BLaER1 (cell line): ENCODE measurements around the gene LTBP2.

ENCODE experiments used
- H3K27ac ChIP-seq: shearing (Covaris generic); formaldehyde crosslinking; 2 replicates; pipeline ENCODE4 v1.8.1; 2022
- H3K27me3 ChIP-seq: shearing (Covaris generic); formaldehyde crosslinking; 2 replicates; pipeline ENCODE4 v1.8.1; 2022
- H3K36me3 ChIP-seq: shearing (Covaris generic); formaldehyde crosslinking; 2 replicates; pipeline ENCODE4 v1.8.1; 2022
- H3K4me1 ChIP-seq: shearing (Covaris generic); formaldehyde crosslinking; 2 replicates; pipeline ENCODE4 v1.8.1; 2022
- H3K4me2 ChIP-seq: shearing (Covaris generic); formaldehyde crosslinking; 2 replicates; pipeline ENCODE4 v1.8.1; 2022
- H3K4me3 ChIP-seq: shearing (Covaris generic); formaldehyde crosslinking; 2 replicates; pipeline ENCODE4 v1.8.1; 2022
- H3K9ac ChIP-seq: shearing (Covaris generic); formaldehyde crosslinking; 2 replicates; pipeline ENCODE4 v1.8.1; 2022
- H3K9me3 ChIP-seq: shearing (Covaris generic); formaldehyde crosslinking; 2 replicates; pipeline ENCODE4 v1.8.1; 2022
- H4K20me1 ChIP-seq: shearing (Covaris generic); formaldehyde crosslinking; 2 replicates; pipeline ENCODE4 v1.8.1; 2022
- Cebpa-rat ChIP-seq: shearing (Covaris generic); IDR thresholded peaks from 2 replicates; pipeline ENCODE4 v1.8.1; 2022

Gene LTBP2

DNA sequence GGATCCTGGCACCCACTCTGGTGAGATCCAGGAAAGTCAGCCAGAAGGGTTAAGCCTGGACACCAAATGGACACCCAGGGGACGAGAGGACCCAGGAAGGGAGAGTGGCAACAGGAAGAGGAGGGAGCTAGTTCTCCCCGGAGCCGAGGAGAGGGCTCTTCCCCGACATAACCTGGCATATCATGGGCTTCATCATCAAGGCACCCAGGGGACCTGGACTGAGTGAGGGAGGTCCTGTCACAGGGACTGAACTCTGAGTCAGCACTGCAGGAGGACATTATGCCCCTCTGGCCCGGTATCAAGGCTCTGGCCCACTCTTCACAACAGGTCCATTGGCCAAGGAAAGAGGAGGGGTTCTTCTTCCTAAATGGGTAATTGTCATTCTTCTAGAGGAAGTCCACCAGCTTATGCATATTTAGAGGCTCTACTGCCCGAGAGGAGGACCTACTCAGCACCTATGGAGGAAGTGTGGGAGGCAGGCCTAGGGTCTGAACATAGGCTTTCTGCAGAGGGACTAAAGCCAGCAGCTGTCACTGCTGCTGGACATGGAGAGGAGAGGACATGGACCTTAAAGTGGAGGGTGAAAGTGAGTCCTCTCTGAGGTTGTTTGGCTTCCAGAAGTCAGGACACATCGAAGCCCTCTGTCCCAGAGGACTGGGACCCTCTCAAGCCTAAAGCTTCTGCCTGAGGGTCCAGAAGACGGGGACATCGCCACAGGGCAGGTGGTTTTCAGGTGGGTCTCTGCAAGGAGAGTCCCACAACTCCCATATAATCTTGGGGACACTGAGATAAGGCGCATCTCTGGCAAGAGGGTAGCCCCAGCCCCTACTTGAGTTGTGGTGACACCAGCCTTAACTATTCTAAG is 99.8 kb downstream of the LTBP2 start:
- TF ChIP-seq Cebpa-rat, result no peak

DNA sequence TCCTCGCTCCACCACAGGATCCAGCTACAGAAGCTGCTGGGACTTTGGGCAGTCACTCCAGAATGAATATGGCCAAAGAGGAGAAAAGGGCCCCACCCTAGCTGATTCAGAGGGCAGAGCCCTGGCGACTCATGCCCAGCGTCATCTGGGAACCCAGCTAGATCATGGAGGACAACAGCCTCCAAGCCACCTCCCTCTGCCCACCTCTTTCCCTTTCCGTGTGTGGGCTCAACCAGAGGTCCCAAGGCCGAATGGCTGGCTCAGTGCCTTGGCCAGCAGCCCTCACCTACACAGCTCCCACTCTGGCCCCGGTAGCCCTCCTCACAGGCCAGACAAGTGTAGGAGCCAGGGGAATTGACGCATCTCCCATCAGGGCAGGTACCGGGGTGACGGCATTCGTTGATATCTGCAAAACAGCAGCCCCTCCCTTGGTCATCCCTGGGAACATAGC is 101.1 kb downstream of the LTBP2 start:
- H3K27ac ChIP-seq, result no peak overlapping the region
- no peaks in the 10 kb centered on the region for H3K9me3 ChIP-seq
- no peaks in the 10 kb centered on the region for H3K36me3 ChIP-seq
- H3K4me2 ChIP-seq, result no peak overlapping the region
- no peak overlapping the region for H3K9ac ChIP-seq
- no peaks in the 10 kb centered on the region for H3K27me3 ChIP-seq
- H3K4me1 ChIP-seq, result peaks cover 69% of the 10 kb centered on the region
- H3K4me3 ChIP-seq, result no peak overlapping the region
- no peak for TF ChIP-seq Cebpa-rat
- no peaks in the 10 kb centered on the region for H4K20me1 ChIP-seq

More for the DNA sequence above, 99.8 kb downstream of the LTBP2 start:
- Histone ChIP-seq H3K4me1 (peaks cover 58% of the 10 kb centered on the region), H3K27me3 (no peaks in the 10 kb centered on the region), H3K9me3 (no peaks in the 10 kb centered on the region), H3K36me3 (no peaks in the 10 kb centered on the region), H3K27ac (no peak overlapping the region), H4K20me1 (no peaks in the 10 kb centered on the region), H3K9ac (no peak overlapping the region), H3K4me3 (no peak overlapping the region), H3K4me2 (no peak overlapping the region)

DNA sequence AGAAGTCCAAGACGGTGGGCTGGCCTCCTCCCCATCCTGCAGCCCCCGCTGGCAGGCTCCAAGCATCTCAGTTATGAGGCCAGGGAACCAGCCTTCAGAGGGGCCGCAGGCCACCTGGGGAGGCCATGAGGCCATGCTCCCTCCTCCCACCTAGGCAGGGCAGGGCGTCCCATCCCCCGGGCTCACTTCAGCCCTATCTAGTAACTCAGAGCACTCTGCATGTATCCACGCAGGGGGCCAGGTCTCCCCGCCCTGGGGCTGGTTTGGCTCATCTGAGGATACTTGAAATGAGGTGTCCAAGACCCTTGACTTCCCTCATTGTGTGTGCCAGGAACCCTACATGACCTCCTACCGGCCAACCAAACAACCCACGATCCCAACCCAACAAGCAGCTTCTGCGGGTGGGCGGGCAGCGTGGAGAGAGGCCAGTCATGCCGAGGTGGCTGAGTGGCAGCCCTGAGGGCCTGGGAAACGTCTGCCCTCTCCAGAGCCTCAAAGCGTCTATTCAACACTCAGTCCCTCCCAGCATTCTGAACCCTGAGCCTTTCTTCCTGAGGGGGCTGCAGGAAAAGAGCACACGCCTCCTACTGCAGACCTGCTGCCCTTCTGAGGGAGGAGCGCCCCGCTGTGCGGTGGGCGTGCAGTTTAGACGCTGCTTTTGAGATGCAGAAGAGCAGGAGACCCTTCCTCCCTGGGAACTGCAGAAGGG is 101.7 kb downstream of the LTBP2 start:
- H3K36me3 ChIP-seq, result no peaks in the 10 kb centered on the region
- H3K4me2 ChIP-seq, result no peak overlapping the region
- no peak overlapping the region for H3K27ac ChIP-seq
- peaks cover 69% of the 10 kb centered on the region for H3K4me1 ChIP-seq
- no peak for TF ChIP-seq Cebpa-rat
- no peaks in the 10 kb centered on the region for H4K20me1 ChIP-seq
- no peak overlapping the region for H3K4me3 ChIP-seq
- no peaks in the 10 kb centered on the region for H3K9me3 ChIP-seq
- H3K27me3 ChIP-seq, result no peaks in the 10 kb centered on the region
- no peak overlapping the region for H3K9ac ChIP-seq

DNA sequence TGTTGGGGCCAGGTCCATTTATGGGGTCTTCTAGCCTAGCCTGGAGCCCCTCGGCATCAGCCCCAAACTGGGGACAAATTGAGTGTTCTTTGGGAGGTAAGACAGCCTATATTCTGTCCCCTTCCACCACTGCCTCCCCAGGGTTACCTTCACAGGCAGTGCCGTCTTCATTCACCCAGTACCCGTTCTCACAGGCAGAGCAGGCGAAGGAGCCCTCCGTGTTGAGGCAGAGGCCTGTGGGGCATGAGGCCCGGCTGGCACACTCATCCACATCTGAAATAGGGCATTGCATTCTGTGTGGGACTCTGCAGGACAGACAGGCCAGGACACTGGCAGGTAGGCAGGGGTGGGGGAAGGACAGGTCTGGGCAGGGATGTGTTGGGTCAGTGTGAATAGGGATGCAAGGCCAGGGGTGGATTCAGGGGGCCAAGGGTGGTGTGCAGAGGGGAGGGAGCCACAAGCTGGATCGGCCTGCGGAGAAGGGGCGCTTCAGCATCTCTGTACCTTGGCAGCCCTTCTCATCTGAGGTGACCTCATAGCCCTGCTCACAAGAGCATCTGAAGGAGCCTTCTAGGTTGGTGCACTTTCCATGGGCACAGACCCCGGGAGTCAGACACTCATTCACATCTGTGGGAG is 102.3 kb downstream of the LTBP2 start:
- no peaks in the 10 kb centered on the region for H4K20me1 ChIP-seq
- no peak overlapping the region for H3K9ac ChIP-seq
- no peak overlapping the region for H3K4me3 ChIP-seq
- H3K9me3 ChIP-seq, result no peaks in the 10 kb centered on the region
- peak overlapping the region; percentile 99 for H3K4me2 ChIP-seq
- H3K36me3 ChIP-seq, result no peaks in the 10 kb centered on the region
- peak overlapping the region; percentile 96; the same call in 1 of the 2 replicates for H3K27ac ChIP-seq
- peaks cover 69% of the 10 kb centered on the region for H3K4me1 ChIP-seq
- H3K27me3 ChIP-seq, result no peaks in the 10 kb centered on the region
- TF ChIP-seq Cebpa-rat, result no peak

DNA sequence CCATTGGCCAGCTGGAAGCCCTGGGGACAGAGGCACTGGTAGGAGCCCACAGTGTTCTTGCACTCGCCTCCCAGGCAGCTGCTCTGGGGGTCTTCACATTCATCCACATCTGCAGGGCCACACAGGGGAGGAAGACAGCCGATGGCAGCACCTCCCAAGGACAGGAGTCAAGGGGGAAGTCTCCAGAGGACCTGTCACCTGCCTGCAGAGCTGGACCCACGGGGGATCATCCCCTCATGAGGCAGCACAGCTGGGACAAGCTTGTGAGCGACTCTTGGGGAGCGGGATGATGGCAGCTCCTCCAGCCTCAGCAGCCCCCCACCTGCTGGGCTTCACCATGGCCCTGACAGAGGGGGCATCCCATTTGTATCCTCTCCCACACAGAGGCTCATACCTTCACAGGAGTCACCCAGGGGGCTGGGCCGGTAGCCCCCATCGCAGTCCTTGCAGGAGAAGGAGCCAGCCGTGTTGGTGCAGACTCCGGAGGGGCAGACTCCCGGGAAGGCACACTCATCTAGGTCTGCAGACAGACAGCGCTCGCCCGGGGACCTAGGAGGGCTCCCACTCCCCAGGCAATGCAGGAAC is 103.1 kb downstream of the LTBP2 start:
- Histone ChIP-seq H3K4me3 (no peak overlapping the region), H4K20me1 (no peaks in the 10 kb centered on the region), H3K36me3 (no peaks in the 10 kb centered on the region), H3K27me3 (no peaks in the 10 kb centered on the region), H3K4me2 (peak overlapping the region; percentile 99), H3K9me3 (no peaks in the 10 kb centered on the region), H3K9ac (0 out of 2 replicates have a peak overlapping the region, but pooled peaks have one; percentile 87), H3K4me1 (peaks cover 69% of the 10 kb centered on the region), H3K27ac (peak overlapping the region; percentile 96)
- TF ChIP-seq Cebpa-rat, result no peak

DNA sequence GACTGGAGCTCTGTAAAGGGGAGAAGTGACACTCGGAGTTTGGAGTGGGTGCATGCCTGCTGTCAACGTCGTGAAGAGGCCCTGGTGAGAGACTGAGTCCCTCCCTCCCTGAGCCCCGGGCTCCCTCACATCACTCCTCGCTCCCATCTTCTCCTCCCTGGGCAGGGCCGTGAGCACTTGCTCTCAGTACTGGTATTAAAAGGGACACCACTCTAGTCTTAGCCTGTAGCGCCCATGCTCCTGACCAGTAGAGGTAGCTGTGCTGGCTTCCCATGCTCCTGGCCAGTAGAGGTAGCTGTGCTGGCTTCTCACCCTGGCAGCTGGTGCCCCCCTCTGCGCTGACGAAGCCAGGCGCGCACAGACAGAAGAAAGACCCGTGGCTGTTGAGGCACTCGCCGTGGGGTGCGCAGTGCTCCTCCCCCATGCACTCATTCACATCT is 103.7 kb downstream of the LTBP2 start:
- TF ChIP-seq Cebpa-rat, result no peak
- Histone ChIP-seq H3K36me3 (peaks cover under 1% of the 10 kb centered on the region; the same call in 1 of the 2 replicates), H3K4me3 (no peak overlapping the region), H3K4me2 (peak overlapping the region; percentile 99), H3K27me3 (no peaks in the 10 kb centered on the region), H3K9me3 (no peaks in the 10 kb centered on the region), H4K20me1 (no peaks in the 10 kb centered on the region), H3K27ac (peak overlapping the region; percentile 96), H3K9ac (peak overlapping the region; percentile 87; the same call in 1 of the 2 replicates), H3K4me1 (peaks cover 69% of the 10 kb centered on the region)

DNA sequence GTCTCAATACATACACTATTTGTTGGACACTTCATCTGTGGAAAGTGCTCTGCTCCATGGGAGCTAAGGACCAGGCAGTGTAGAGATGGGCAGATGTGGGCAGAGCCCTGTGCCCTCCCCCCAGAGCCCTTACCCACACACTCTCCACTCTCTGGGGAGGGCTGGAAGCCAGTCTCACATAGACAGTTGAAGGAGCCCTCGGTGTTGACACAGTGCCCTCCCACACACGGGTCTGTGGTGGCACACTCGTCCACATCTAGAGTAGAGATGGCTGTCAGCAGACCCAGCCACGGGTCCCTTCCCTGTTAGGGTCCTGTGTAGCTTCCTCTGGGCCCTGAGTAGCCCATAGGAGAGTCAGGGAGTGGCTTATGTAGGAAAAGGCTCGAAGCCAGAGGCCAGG is 104.2 kb downstream of the LTBP2 start:
- peak overlapping the region; percentile 87 for H3K9ac ChIP-seq
- no peaks in the 10 kb centered on the region for H3K27me3 ChIP-seq
- no peak for TF ChIP-seq Cebpa-rat
- peak overlapping the region; percentile 96 for H3K27ac ChIP-seq
- no peak overlapping the region for H3K4me3 ChIP-seq
- peaks cover 5% of the 10 kb centered on the region; the same call in 1 of the 2 replicates for H3K36me3 ChIP-seq
- H3K4me1 ChIP-seq, result peaks cover 71% of the 10 kb centered on the region
- H3K4me2 ChIP-seq, result peak overlapping the region; percentile 99
- no peaks in the 10 kb centered on the region for H3K9me3 ChIP-seq
- H4K20me1 ChIP-seq, result no peaks in the 10 kb centered on the region

DNA sequence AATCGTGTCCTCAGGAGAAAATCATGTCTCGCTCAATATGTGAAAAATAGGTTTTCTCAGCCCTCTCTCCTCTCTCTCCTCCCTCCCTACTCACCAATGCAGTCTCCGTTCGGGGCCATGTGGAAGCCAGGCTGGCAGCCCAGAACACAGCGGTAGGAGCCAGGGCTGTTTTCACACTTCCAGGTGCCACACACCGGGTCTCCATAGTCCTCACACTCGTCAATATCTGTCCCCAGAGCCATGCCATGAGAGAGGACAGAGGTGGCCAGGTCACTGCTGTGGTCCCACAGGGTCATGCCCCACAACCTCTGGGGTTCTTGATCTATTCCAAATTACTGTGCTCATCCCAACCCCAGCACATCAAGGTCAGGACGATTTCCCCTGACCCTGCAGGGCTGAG is 105.0 kb downstream of the LTBP2 start:
- no peaks in the 10 kb centered on the region for H3K9me3 ChIP-seq
- H4K20me1 ChIP-seq, result no peaks in the 10 kb centered on the region
- no peak for TF ChIP-seq Cebpa-rat
- peaks cover 78% of the 10 kb centered on the region for H3K4me1 ChIP-seq
- H3K9ac ChIP-seq, result peak overlapping the region; percentile 87
- H3K4me2 ChIP-seq, result peak overlapping the region; percentile 99
- H3K27ac ChIP-seq, result peak overlapping the region; percentile 96
- H3K36me3 ChIP-seq, result peaks cover 12% of the 10 kb centered on the region; the same call in 1 of the 2 replicates
- no peak overlapping the region for H3K4me3 ChIP-seq
- H3K27me3 ChIP-seq, result no peaks in the 10 kb centered on the region

DNA sequence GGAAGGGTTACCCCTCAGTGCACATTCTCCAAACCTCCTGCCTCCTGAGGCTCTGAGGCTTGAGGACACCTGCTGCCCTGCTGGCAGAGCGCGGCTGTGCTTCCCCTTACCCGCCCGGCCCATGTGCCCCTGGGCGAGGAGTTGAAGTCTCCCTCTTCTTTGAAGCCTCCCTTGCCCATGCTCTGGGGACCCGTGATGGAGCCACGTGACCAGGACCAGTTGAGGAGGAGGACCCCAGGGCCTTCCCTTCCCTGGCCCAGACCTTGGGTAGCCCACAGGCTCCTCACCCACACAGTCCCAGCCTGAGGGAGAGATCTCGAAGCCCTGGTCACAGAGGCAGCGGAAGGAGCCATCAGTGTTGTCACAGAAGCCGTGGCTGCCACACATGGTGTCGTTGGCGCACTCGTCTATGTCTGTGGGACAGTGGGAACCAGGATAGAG is 105.6 kb downstream of the LTBP2 start:
- peaks cover 84% of the 10 kb centered on the region for H3K4me1 ChIP-seq
- H3K36me3 ChIP-seq, result peaks cover 17% of the 10 kb centered on the region
- no peak for TF ChIP-seq Cebpa-rat
- peak overlapping the region; percentile 99 for H3K4me2 ChIP-seq
- H3K27ac ChIP-seq, result peak overlapping the region; percentile 96
- peak overlapping the region; percentile 87 for H3K9ac ChIP-seq
- no peaks in the 10 kb centered on the region for H3K9me3 ChIP-seq
- H4K20me1 ChIP-seq, result no peaks in the 10 kb centered on the region
- H3K4me3 ChIP-seq, result peak overlapping the region; percentile 60; the same call in 1 of the 2 replicates
- no peaks in the 10 kb centered on the region for H3K27me3 ChIP-seq
